Measurements from ENCODE around the gene ERLIN1. TPM values are rescaled to one million over a fixed set of nuclear protein-coding genes. Genes with fewer than 3 reads are reported as not detected.

ERLIN1 gene
- total RNA-seq, 1 donor from 2014 or later: 26.3 TPM

DNA sequence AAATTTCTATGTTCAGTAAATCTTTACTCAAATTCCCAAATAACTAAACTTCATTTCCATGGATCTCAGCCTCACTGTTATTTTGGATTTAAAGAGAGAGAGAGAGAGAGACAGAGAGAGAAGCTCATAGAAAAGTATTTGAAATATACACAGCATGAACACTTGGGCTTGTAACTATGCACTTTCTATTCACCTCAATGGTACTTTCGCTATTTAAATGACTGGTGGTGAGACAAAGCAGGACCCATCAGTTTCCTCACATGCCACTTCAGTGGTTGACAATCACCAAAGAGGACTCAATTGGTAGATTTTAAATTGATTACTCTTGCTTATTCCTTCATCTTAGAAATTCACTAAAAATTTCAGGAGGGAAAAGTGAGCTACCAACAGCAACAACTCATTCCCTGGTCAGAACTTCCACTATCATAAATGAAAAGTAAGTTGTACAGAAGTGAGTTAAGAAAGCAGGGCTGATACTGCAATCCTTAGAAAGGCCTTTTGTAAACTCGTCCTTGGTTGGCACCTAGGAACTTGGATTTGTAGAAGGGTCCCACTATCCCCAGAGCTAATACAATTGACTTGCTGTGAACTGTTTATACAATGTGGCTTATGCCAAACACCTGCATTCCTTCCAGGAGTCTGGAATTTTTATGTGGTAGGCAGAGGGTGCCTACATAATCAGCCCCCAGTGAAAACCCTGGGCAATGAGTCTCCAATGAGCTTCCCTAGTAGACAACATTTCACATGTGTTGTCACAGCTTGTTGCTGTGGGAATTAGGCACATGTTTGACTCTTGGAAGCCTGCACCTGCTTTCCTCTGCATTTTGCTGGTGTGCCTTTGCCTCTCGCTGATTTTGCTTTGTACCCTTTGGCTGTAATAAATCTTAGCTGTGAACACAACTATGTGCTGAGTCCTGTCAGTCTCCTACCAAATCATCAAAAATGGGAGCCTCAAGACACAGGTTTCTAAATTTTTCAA, 10.8 kb downstream of the ERLIN1 start:
- intact Hi-C loops (cut with DNase I): no loop called here
- ATAC-seq: no peak
- DNase-seq (ENCODE audit: low spot score): no peak

DNA sequence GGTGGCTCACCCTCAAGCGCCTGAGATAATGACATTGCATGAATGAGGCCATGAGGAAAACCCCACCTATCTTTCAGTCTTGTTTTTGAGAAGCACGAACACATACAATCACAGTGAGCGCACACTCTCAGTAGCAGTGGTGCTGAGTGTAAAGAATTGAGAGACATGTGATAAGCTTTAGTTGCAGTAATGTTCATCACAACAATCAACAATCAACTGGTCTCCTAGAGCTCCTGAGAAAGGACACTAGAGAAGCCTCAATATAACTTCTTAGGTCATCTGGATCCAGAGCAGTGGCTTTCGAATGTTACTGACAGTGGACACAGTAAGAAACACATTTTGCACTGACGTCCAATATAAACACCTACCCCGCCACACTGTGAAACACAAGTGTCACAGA, 12.8 kb downstream of the ERLIN1 start:
- intact Hi-C loops (cut with DNase I): no loop called here
- DNase-seq (ENCODE audit: low spot score) (no peak), ATAC-seq (no peak)

DNA sequence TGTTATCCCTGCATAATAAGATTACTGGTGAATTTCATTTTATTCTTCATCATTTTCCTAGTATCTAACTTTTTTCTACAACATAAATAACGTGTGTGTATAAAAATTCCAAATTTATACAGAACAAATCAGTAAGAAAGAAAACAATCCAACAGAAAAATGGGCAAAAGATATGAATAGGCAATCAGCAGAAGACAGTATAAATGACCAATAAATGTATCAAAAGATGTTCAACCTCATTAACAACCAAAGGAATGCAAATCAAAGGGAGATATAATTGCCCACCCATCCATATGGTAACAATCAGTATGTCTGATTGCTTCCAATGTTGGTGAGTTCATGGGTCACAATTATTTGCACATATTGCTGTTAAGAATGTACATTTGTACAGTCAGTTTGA, 13.5 kb downstream of the ERLIN1 start:
- ATAC-seq (no peak), DNase-seq (ENCODE audit: low spot score) (no peak)
- intact Hi-C loops (cut with DNase I): no loop called here

DNA sequence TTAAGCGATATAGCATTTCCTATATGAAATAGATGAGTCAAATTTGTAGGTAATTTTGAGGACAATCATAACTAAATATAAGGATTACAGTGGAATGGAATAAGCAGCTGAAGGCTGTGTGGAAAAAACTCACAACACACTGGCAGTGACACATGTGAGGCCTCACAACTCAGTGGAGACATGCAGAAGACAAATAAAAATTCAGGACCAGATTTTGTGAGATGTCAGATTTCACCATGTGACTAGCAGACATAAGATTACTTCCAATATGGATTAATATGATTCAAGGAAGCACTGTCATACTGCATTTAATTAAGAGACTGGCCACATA, 17.6 kb downstream of the ERLIN1 start:
- intact Hi-C loops (cut with DNase I): no loop called here

DNA sequence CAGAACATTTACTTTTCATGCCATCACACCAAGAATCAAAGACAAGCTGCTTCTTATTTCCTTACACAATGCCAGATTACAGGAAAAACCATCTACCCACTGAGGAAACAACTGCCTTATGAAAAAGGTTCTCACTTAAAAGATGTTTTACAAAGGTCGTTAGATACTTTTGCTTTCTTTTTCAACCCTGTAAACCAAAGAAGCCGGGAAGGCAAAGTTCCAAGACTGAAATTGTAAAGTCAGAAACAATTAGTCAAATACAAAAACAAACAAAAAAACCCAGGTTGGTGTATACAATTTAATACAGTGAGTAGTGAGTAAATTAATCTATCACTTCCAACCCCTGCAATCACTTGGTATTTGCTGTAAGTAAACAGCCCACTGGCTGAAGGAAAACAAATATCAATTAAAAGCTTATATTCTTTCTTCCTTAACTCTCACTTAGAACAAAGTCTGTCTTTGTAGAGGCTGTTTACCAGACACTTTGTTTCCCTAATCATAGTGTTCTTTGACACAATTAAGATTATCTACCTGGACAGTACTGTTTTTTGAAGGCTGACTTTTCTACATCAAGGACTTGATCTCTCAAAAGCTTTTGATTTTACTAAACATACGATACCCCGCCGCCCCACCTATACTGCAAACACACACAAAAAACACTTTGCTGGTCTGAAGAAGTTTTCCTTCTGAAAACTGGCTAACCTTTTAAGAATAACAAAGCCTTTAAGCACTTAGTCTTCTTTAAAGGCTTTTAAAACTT, 18.1 kb downstream of the ERLIN1 start:
- ATAC-seq (no peak), DNase-seq (ENCODE audit: low spot score) (no peak)
- intact Hi-C loops (cut with DNase I): no loop called here

More for the DNA sequence above, 17.6 kb downstream of the ERLIN1 start:
- DNase-seq (ENCODE audit: low spot score) (no peak), ATAC-seq (no peak)

DNA sequence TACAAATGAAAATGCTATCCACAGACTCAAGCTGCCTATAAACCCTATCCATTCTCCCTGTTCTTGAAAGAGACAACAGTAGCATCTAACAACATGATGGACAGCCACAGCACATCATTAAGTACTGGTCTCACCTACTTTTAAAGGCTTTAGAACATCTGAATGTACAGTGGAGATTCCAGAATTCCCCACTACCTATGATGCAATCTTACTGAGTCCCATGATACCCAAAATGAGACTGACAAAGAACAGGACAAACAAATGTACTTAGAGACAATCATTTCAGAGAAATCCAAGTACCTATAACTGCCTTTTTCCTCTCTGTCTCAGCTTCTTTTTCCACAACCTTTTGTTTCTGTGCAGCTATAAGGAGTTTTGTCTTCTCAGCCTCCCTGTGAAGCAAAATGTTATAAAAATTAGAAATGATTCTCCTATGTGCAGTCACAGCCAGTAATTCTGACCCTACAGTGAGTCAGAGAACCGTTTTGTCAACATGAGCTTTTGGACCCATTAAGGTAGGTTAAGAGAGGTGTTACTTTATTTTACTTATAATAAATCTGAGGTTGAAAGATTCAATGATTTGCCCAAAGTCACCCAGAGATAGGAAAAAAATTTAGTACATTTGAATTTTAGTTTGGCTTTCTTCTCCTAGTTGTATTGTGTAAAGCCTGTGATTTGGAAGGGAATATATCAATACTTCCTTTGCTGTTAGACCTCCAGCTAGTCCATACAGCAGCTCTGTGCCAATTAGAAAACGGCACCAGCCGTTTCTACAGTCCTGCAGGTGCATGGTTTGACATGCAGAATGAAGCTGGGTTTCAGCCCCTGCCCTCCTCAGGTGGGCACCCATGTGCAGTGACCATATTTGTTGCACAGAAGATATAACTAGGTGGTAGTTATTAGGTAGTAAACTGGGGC, 21.9 kb downstream of the ERLIN1 start:
- ATAC-seq (no peak), DNase-seq (ENCODE audit: low spot score) (no peak)
- intact Hi-C loops (cut with DNase I): no loop called here

DNA sequence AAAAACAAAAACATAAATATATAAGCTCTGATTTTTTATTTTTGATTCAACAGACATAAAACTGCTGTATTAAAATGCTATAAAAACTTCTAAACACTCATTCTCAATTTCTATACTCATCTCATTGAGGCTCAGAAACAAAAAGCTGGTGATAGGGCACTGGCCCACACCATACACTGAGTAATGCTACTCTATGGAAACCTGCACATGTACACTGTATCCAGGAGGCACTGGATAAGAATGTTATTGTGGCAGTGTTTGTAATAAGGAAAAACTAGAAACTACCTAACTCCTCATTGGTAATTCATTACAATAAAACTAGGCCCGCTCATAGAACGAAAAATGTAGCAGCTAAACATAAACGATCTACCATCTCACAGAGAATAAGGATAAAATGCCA, 23.1 kb downstream of the ERLIN1 start:
- ATAC-seq (no peak), DNase-seq (ENCODE audit: low spot score) (no peak)
- intact Hi-C loops (cut with DNase I): no loop called here

DNA sequence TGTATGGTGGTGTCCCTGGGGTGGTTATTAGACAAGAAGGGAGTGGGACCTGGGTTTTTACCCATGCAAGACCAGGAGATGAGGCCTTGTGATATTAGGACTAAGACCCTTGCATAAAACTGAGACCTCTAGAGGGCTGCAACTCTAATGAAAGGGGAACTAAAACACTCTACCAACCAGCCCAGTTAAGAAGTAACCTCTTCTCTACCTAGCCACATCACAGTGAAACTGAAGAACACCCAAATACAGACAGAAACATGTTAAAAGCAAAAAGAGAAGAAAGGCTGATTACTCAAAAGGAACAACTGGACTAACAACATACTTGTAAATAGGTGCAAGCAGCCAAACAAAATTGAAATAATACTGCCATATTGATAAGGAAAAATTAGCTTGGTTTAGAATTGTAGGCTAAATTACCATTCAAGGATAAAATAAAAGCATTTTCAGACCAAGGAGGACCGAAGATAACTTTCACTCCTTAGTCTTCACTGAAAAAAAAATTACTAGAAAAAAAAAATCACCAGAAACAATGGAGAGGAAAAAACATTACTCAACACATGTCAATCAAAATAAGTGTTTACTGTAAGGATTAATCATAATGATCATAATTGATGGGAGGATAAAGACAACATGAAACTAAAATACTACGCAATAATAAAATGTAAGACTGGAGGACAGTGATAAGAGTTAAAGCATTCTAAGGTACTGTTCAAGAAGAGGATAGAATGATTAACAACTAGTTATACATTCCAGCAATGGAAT, 27.6 kb downstream of the ERLIN1 start:
- intact Hi-C loops (cut with DNase I): no loop called here
- no peak for ATAC-seq
- DNase-seq (ENCODE audit: low spot score): no peak

DNA sequence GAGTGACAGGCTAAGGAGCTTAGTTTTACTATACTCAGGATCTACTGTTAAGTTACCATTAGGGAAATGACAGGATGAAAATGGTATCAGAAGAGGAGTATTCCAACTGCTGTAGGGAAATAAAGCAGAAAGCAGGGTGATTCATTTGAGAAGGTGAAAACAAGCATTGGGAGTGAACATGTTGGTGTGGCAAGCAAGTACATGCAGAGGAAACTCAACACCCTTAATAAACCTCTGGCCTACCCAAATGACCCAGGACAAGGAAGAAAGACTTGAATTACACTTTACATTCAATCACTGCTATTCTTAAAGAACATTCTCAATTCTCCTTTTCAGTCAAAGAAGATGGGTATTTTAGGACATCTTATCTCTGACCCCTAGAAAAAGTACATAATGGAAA, 28.7 kb downstream of the ERLIN1 start:
- ATAC-seq: no peak
- no peak for DNase-seq (ENCODE audit: low spot score)
- intact Hi-C loops (cut with DNase I): no loop called here

DNA sequence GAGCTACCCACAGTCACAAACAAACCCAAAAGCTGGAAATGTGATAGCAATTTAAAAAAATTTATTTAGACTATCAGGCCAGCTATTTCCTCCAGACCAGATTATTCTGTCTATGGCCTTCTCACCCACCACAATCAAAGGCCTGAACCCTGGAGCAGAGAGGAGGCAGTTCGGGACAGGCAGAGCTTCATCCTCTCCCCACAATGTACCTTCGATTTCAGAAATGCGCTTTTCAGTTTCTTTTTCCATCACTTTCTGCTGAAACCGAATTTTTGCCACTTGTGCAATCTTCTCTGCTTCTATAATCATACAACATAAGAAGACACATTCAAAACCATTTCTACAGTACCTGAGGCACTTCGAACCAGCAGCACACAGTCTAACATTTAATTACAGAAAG, 29.9 kb downstream of the ERLIN1 start:
- DNase-seq (ENCODE audit: low spot score): no peak
- intact Hi-C loops (cut with DNase I): no loop called here
- no peak for ATAC-seq

DNA sequence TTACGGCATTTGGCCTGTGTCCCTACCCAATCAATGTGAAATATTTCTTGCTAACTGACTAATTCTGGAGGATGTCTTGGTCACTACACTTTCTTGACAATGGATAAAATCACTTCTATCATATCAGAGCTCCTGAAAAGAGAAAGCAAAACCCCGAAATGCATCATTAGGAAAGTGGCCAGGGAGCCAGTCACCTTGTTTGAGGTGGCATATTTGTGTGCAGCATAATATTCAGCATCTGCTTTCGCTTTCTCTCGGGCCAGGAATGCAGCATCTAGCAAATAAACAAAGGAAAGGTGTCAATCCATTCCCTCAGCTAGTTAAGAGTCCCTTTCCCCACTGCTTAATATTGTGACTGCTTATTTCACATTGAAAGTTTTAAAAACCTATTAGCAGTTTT, 31.2 kb downstream of the ERLIN1 start:
- ATAC-seq (no peak), DNase-seq (ENCODE audit: low spot score) (no peak)
- intact Hi-C loops (cut with DNase I): no loop called here

DNA sequence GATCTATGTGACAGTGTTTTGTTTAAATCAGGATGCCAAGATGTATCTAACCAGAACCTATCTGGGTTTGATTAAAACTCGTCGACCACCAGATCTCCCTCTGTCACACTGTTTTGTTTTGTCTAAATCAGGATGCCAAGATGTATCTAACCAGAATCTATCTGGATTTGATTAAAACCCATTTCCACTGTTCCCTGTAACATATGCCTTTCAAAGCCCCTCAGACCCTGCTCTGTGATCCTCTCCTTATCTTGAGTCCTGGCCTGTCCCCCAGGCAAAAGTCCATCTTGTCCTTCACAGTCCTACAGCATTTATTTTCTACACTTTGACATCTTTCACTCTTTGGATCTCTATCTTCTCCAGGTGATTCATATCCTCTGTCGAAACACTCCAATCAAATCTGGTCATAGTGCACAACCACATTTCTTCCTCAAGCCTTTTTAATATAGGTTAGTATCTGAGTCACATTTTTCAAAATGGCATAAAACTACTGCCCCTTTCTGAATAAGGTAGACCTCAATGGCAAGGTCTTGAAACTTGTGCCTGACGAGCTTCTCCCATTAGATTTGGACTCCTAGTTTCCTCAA, 32.5 kb downstream of the ERLIN1 start:
- DNase-seq (ENCODE audit: low spot score) (no peak), ATAC-seq (no peak)
- intact Hi-C loops (cut with DNase I): no loop called here

DNA sequence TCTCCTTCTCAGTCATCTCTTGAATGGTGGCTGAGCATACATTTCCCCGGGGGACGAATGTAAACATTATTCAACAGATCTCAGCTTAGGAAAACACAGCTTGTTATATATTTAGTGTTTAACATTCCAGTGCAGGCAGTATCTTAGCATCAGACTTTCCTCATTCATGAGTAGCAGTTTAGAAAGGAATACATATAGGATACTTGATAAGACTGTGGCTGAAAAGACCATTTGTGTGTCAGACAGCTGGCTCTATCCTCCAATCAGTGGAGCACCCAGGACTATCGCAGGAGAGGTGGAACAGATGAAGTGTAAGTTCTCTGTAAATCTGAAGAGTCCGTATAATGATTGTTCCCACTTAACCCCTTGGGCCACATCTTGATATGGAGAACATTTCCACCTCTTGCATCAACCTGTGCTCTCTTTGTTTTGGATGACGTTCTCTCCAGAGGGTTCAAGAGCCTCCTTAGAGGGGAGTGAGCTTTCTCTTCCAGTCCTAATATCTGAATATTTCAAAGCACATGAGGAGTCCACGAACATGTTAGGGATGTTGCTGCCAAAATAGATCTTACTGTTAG, 34.0 kb downstream of the ERLIN1 start:
- no peak for DNase-seq (ENCODE audit: low spot score)
- intact Hi-C loops (cut with DNase I): no loop called here
- no peak for ATAC-seq

DNA sequence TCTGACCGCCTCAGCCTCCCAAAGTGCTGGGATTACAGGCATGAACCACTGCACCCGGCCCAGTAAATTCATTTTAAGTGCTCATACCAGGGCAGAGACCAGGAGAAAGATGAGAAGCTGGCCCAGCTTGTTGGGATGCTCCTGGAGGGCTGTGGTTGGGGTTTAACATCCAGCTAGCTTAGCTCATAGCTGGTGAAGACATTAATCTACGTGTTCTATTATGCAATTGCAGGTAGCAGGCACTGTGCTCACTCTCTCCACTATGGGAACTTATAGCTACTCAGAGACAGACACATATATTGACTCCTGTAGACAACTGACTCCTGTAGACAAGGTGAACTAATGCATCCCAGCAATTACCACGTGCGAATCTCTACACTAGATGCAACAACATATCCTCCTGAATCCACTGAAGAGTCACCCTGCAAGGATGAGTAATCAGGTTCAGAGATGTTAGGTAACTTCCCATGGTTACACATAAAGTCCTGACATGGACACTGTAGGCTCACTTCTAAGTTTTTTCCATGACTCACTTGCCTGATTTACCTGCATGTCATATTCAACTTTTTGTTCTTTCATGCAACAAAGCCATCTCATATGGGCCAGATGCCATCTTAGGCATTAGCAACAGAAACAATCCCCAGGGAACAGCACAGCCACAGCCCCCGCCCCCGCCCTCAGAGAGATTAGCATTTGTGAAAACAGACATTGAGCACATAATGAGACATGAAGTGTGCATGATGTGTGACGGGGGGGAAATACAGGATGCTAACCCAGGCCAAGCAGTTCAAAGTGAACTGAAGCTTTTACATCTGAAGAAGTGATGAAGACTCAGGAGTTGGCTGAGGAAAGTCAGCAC, 37.2 kb downstream of the ERLIN1 start:
- no peak for ATAC-seq
- DNase-seq (ENCODE audit: low spot score): no peak
- intact Hi-C loops (cut with DNase I): no loop called here

DNA sequence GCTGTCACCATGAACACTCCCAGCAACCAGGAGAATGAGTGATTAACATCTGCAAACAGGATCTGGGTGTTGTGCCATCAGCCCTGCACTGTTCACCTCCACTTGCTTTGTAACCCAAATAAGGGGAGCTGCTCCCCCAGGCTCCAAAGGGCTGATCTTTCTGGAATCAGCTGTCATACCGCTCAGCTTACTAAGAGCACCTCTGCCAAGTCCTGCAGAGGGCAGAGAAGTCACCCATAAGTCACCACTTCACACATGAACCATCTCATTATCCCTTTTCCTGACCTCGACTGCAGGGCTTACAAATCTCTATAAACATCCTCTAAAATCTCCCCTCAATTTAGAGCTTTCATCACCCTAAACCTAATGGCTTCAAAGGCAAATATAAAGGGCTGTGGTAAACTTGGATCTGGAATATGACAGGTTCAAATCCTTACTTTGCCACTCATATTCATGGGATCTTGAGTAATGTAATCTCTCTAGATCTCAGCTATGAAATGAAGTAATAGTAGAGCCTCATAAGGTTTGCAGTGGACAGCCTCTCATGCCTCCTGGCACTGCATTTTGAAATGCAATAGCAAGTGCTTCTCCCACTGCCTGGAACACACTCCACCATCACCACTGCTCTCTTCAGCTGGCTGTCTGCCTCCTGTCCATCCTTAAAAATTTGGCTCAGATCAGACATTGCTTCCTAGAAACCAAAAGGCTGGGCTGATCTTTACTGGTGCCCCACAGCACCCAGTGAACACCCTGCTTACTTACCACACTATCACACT, 38.8 kb downstream of the ERLIN1 start:
- intact Hi-C loops (cut with DNase I): no loop called here
- DNase-seq (ENCODE audit: low spot score) (no peak), ATAC-seq (no peak)

DNA sequence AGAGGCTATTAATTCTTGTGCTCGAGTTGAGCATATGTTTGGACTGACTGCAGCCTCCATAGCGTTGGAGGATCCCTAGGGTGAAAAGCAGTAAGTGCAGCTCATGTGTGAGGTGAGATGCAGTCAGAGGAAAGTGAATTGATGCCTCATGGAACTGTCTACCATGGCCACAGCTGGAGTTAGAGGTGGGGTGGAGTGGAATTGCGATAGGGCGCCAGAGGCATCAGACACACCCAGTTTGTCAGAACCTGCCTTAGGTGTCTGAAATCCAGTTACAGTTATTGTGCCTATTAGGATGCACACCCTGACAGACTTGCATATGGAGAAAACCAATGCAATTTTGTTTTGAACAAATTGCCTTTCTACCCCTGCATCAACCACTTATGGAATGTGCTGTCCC, 39.4 kb downstream of the ERLIN1 start:
- ATAC-seq (no peak), DNase-seq (ENCODE audit: low spot score) (no peak)
- intact Hi-C loops (cut with DNase I): no loop called here
